ENCODE results near the gene PHTF1. TPM values are rescaled to one million over a fixed set of nuclear protein-coding genes. Genes with fewer than 3 reads are reported as not detected.

PHTF1 gene
- total and polyA plus RNA-seq, 8 donors: 3.9 to 48.2 (median 15.5) TPM

GRCh38 chr1:113763661-113764060, 4.4 kb upstream of the PHTF1 start:
- peaks cover 8 to 48% (median 41%) of the 10 kb centered on the region in 4 donors for H3K36me3 ChIP-seq
- TF ChIP-seq CTCF (IDR thresholded peaks at IDR 0.05) (no peak), POLR2AphosphoS5 (IDR thresholded peaks at IDR 0.05) (no peak), POLR2A (IDR thresholded peaks at IDR 0.05) (no peak), EP300 (IDR thresholded peaks at IDR 0.05) (no peak)
- H3K27ac ChIP-seq: no peak overlapping the region
- no peak overlapping the region for H3K4me3 ChIP-seq
- WGBS, 5 donors: 84 to 95% (median 93%) methylated on average over 2 of the region's 2 CpGs
- no peaks in the 10 kb centered on the region for H3K27me3 ChIP-seq
- DNase-seq: no peak
- intact Hi-C loops (cut with DNase I; ENCODE audit: low total_unique reads): no loop called here
- no peaks in the 10 kb centered on the region for H3K9me3 ChIP-seq
- peaks cover 0 to 10% (median 8%) of the 10 kb centered on the region in 4 donors for H3K4me1 ChIP-seq

GRCh38 chr1:113761937-113762336, 2.7 kb upstream of the PHTF1 start:
- peaks cover 0 to 20% (median 16%) of the 10 kb centered on the region in 4 donors for H3K4me1 ChIP-seq
- peaks cover 4 to 34% (median 26%) of the 10 kb centered on the region in 4 donors for H3K36me3 ChIP-seq
- H3K9me3 ChIP-seq: no peaks in the 10 kb centered on the region
- intact Hi-C loops (cut with DNase I; ENCODE audit: low total_unique reads): no loop called here
- DNase-seq: no peak
- H3K4me3 ChIP-seq: no peak overlapping the region
- H3K27me3 ChIP-seq: no peaks in the 10 kb centered on the region
- TF ChIP-seq CTCF (IDR thresholded peaks at IDR 0.05): no peak
- no peak for TF ChIP-seq POLR2A (IDR thresholded peaks at IDR 0.05)
- no peak for TF ChIP-seq EP300 (IDR thresholded peaks at IDR 0.05)
- H3K27ac ChIP-seq: no peak overlapping the region
- WGBS, 5 donors: 44 to 76% (median 64%) methylated on average over 3 of the region's 3 CpGs

- TF ChIP-seq POLR2A (IDR thresholded peaks at IDR 0.05) (no peak), EP300 (IDR thresholded peaks at IDR 0.05) (no peak), CTCF (IDR thresholded peaks at IDR 0.05) (no peak), POLR2AphosphoS5 (IDR thresholded peaks at IDR 0.05) (no peak)
- peak overlapping the region; percentile 93 to 98 (median 95) for H3K27ac ChIP-seq
- H3K4me1 ChIP-seq: peaks cover 4 to 36% (median 20%) of the 10 kb centered on the region in 4 donors
- 69 to 74% (median 72%) methylated on average over 23 of the region's 23 CpGs for whole genome bisulfite sequencing, 5 donors
- intact Hi-C loops (cut with DNase I; ENCODE audit: low total_unique reads): no loop called here
- no peaks in the 10 kb centered on the region for H3K27me3 ChIP-seq
- H3K36me3 ChIP-seq: peaks cover 0 to 19% (median 11%) of the 10 kb centered on the region in 4 donors
- peak overlapping the region; percentile 73 to 93 (median 86) for H3K4me3 ChIP-seq
- peak in 1 of 2 donors; percentile 10 for DNase-seq
- no peaks in the 10 kb centered on the region for H3K9me3 ChIP-seq
These were observed 1.1 kb upstream of the PHTF1 start for GRCh38 chr1:113760102-113761080.

- Histone ChIP-seq H3K9me3 (no peaks in the 10 kb centered on the region), H3K36me3 (peaks cover under 1 to 12% (median 5%) of the 10 kb centered on the region in 4 donors), H3K4me3 (peak overlapping the region; percentile 73 to 93 (median 86)), H3K27ac (peak overlapping the region; percentile 93 to 98 (median 95)), H3K4me1 (peaks cover 4 to 39% (median 20%) of the 10 kb centered on the region in 4 donors), H3K27me3 (no peaks in the 10 kb centered on the region)
- peak; percentile 65 to 87 for DNase-seq
- TF ChIP-seq EP300 (IDR thresholded peaks at IDR 0.05) (no peak), POLR2AphosphoS5 (IDR thresholded peaks at IDR 0.05) (no peak), CTCF (IDR thresholded peaks at IDR 0.05) (no peak), POLR2A (IDR thresholded peaks at IDR 0.05) (no peak)
- WGBS, 5 donors: 0 to 1% (median 0%) methylated on average over 31 to 55 of the region's 55 CpGs
- intact Hi-C loops (cut with DNase I; ENCODE audit: low total_unique reads): no loop called here
These were observed 504 bp downstream of the PHTF1 start for GRCh38 chr1:113758631-113759332.

Data from stomach (tissue), 9 donors.